ENCODE results near the gene AZIN2.

The AZIN2 gene

DNA sequence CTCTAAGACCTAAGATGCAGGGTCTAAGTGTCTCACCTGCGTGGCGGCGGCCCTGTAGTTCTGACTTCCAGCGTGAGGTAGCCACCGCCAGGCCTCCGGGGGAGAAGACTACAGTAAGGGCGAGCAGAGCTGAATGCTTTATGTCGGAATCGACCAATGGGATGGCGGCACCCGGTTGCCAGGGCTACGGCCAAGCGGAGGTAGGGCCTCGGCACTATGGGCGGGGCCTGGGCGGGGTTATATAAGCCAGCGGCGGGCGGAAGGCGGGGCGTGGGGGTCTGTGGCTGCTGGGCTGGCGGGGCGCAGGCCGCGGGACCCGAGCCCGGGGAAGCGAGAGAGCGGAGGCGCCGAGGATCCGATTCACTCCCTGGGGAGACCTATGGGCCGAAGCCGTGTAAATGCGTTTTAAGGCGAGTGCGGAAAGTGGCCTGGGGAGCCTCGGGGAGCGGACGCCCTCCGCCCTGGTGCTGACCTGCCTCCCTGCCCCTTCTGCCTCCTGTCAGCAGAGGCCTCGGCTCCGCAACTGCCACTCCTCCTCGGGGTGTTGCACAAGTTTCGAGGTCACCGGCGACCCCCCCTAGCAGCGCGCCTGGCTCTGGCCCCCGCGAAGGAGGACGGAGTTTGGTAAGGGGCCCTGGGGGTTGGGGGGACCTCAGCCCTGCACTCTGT is at the start of gene AZIN2:
TSS of gene AZIN2 (plus strand) at position 269 of the 669 bp plus-strand sequence. CDS start 1,097 bp downstream, outside the sequence.
- Histone ChIP-seq H3K36me3 (ENCODE audit: control insufficient read depth in 2 of 2, insufficient read depth in 2 of 2, low read length in 2 of 2) (no peaks in the 10 kb centered on the region), H3K9ac (ENCODE audit: low read depth in 1 of 2, low read length in 2 of 2) (peak within 1 kb of the TSS; percentile 70 to 78), H3K4me1 (ENCODE audit: control insufficient read depth in 2 of 2, insufficient read depth in 2 of 2, low read length in 2 of 2) (peaks cover 2 to 17% of the 10 kb centered on the region in 2 donors), H3K9me3 (ENCODE audit: control insufficient read depth in 2 of 2, low read length in 2 of 2) (no peaks in the 10 kb centered on the region), H3K27me3 (ENCODE audit: control insufficient read depth in 2 of 2, insufficient read depth in 2 of 2, low read length in 2 of 2) (peaks cover 0 to 2% of the 10 kb centered on the region in 2 donors), H3K4me3 (ENCODE audit: low read length in 2 of 2) (peak within 1 kb of the TSS; percentile 92 to 93), H3K27ac (ENCODE audit: low read depth in 2 of 2, low read length in 2 of 2) (peak within 1 kb of the TSS in 1 of 2 donors; percentile 35)

GRCh38 chr1:33031506-33031905 is 49.4 kb upstream of the AZIN2 start:
- Histone ChIP-seq H3K27ac (ENCODE audit: low read depth in 2 of 2, low read length in 2 of 2) (no peak overlapping the region), H3K4me3 (ENCODE audit: low read length in 2 of 2) (no peak overlapping the region), H3K9ac (ENCODE audit: low read depth in 1 of 2, low read length in 2 of 2) (no peak overlapping the region), H3K36me3 (ENCODE audit: control insufficient read depth in 2 of 2, insufficient read depth in 2 of 2, low read length in 2 of 2) (peaks cover 7 to 23% of the 10 kb centered on the region in 2 donors), H3K27me3 (ENCODE audit: control insufficient read depth in 2 of 2, insufficient read depth in 2 of 2, low read length in 2 of 2) (no peaks in the 10 kb centered on the region), H3K4me1 (ENCODE audit: control insufficient read depth in 2 of 2, insufficient read depth in 2 of 2, low read length in 2 of 2) (peaks cover 8 to 11% of the 10 kb centered on the region in 2 donors), H3K9me3 (ENCODE audit: control insufficient read depth in 2 of 2, low read length in 2 of 2) (no peaks in the 10 kb centered on the region)

GRCh38 chr1:33032126-33032869 is 48.7 kb upstream of the AZIN2 start:
- H3K9ac ChIP-seq (ENCODE audit: low read depth in 1 of 2, low read length in 2 of 2) = no peak overlapping the region
- H3K4me3 ChIP-seq (ENCODE audit: low read length in 2 of 2) = no peak overlapping the region
- H3K9me3 ChIP-seq (ENCODE audit: control insufficient read depth in 2 of 2, low read length in 2 of 2) = no peaks in the 10 kb centered on the region
- H3K27ac ChIP-seq (ENCODE audit: low read depth in 2 of 2, low read length in 2 of 2) = no peak overlapping the region
- H3K36me3 ChIP-seq (ENCODE audit: control insufficient read depth in 2 of 2, insufficient read depth in 2 of 2, low read length in 2 of 2) = peaks cover 7 to 23% of the 10 kb centered on the region in 2 donors
- H3K27me3 ChIP-seq (ENCODE audit: control insufficient read depth in 2 of 2, insufficient read depth in 2 of 2, low read length in 2 of 2) = no peaks in the 10 kb centered on the region
- H3K4me1 ChIP-seq (ENCODE audit: control insufficient read depth in 2 of 2, insufficient read depth in 2 of 2, low read length in 2 of 2) = peaks cover 11 to 12% of the 10 kb centered on the region in 2 donors

DNA sequence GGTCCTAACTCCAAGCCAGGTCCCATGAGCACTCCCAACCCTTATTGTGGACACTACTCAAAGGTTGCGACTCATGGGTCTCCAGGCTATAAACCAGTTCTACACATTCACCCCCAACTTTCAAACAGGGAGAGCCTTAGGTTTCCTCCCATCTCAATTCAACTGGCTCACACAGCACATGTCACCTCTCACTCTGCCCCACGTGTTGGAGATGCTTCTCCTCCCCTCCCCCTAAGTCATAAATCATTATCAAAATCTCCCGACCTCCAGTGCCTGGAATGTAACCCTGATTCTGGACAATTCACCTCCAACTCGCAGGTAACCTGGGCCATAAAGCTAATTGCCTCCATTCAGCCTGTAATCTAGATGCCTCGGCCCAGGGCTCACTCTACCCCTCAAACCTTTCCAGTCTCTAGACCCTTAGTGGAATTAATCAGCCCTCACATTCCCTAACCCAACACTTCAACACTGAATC is 44.9 kb upstream of the AZIN2 start:
- Histone ChIP-seq H3K4me1 (ENCODE audit: control insufficient read depth in 2 of 2, insufficient read depth in 2 of 2, low read length in 2 of 2) (peaks cover 11 to 12% of the 10 kb centered on the region in 2 donors), H3K36me3 (ENCODE audit: control insufficient read depth in 2 of 2, insufficient read depth in 2 of 2, low read length in 2 of 2) (peaks cover 4 to 11% of the 10 kb centered on the region in 2 donors), H3K27ac (ENCODE audit: low read depth in 2 of 2, low read length in 2 of 2) (peak overlapping the region; percentile 76 to 82)

GRCh38 chr1:33036526-33037503 is 44.1 kb upstream of the AZIN2 start, which contains the start of gene AK2:
Gene AK2 (minus strand): TSS chr1:33036883. CDS start chr1:33036828, 55 bp downstream.
- Histone ChIP-seq H3K4me1 (ENCODE audit: control insufficient read depth in 2 of 2, insufficient read depth in 2 of 2, low read length in 2 of 2) (peaks cover 11 to 12% of the 10 kb centered on the region in 2 donors), H3K9me3 (ENCODE audit: control insufficient read depth in 2 of 2, low read length in 2 of 2) (no peaks in the 10 kb centered on the region), H3K36me3 (ENCODE audit: control insufficient read depth in 2 of 2, insufficient read depth in 2 of 2, low read length in 2 of 2) (peaks cover 4 to 7% of the 10 kb centered on the region in 2 donors), H3K4me3 (ENCODE audit: low read length in 2 of 2) (peak within 1 kb of the TSS; percentile 82 to 86), H3K27me3 (ENCODE audit: control insufficient read depth in 2 of 2, insufficient read depth in 2 of 2, low read length in 2 of 2) (no peaks in the 10 kb centered on the region), H3K9ac (ENCODE audit: low read depth in 1 of 2, low read length in 2 of 2) (peak within 1 kb of the TSS; percentile 84 to 86), H3K27ac (ENCODE audit: low read depth in 2 of 2, low read length in 2 of 2) (peak within 1 kb of the TSS; percentile 76 to 82)

More for the DNA sequence above, 44.9 kb upstream of the AZIN2 start:
- H3K9ac ChIP-seq (ENCODE audit: low read depth in 1 of 2, low read length in 2 of 2) = peak overlapping the region; percentile 84 to 86
- no peaks in the 10 kb centered on the region for H3K9me3 ChIP-seq (ENCODE audit: control insufficient read depth in 2 of 2, low read length in 2 of 2)
- H3K4me3 ChIP-seq (ENCODE audit: low read length in 2 of 2) = peak overlapping the region; percentile 82 to 86
- H3K27me3 ChIP-seq (ENCODE audit: control insufficient read depth in 2 of 2, insufficient read depth in 2 of 2, low read length in 2 of 2) = no peaks in the 10 kb centered on the region

DNA sequence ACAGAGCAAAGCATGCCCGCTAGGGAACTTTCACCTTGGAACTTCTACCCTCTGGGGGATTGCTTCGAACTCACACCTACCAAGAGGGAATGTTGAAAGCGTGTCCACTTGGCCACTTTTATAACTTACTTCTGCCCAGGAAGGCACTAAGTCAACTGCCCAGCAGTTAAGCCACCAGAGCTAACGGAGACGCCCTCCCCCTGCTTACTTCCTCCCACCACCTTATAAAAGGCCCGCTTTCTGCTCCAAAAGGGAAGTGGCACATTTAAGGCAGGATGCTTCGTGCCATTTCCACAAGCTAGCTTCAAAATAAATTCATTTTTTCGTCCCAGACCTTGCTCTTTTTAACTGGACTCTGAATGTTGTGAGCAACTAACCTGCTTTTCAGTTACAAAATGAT is 41.1 kb upstream of the AZIN2 start:
- H3K36me3 ChIP-seq (ENCODE audit: control insufficient read depth in 2 of 2, insufficient read depth in 2 of 2, low read length in 2 of 2) = no peaks in the 10 kb centered on the region
- H3K27ac ChIP-seq (ENCODE audit: low read depth in 2 of 2, low read length in 2 of 2) = no peak overlapping the region
- H3K27me3 ChIP-seq (ENCODE audit: control insufficient read depth in 2 of 2, insufficient read depth in 2 of 2, low read length in 2 of 2) = no peaks in the 10 kb centered on the region
- H3K9ac ChIP-seq (ENCODE audit: low read depth in 1 of 2, low read length in 2 of 2) = no peak overlapping the region
- peaks cover 7 to 12% of the 10 kb centered on the region in 2 donors for H3K4me1 ChIP-seq (ENCODE audit: control insufficient read depth in 2 of 2, insufficient read depth in 2 of 2, low read length in 2 of 2)
- no peaks in the 10 kb centered on the region for H3K9me3 ChIP-seq (ENCODE audit: control insufficient read depth in 2 of 2, low read length in 2 of 2)
- no peak overlapping the region for H3K4me3 ChIP-seq (ENCODE audit: low read length in 2 of 2)

GRCh38 chr1:33041026-33041425 is 39.9 kb upstream of the AZIN2 start:
- no peak overlapping the region for H3K4me3 ChIP-seq (ENCODE audit: low read length in 2 of 2)
- H3K27ac ChIP-seq (ENCODE audit: low read depth in 2 of 2, low read length in 2 of 2) = no peak overlapping the region
- no peaks in the 10 kb centered on the region for H3K27me3 ChIP-seq (ENCODE audit: control insufficient read depth in 2 of 2, insufficient read depth in 2 of 2, low read length in 2 of 2)
- no peaks in the 10 kb centered on the region for H3K9me3 ChIP-seq (ENCODE audit: control insufficient read depth in 2 of 2, low read length in 2 of 2)
- no peak overlapping the region for H3K9ac ChIP-seq (ENCODE audit: low read depth in 1 of 2, low read length in 2 of 2)
- H3K4me1 ChIP-seq (ENCODE audit: control insufficient read depth in 2 of 2, insufficient read depth in 2 of 2, low read length in 2 of 2) = peaks cover 6 to 9% of the 10 kb centered on the region in 2 donors
- H3K36me3 ChIP-seq (ENCODE audit: control insufficient read depth in 2 of 2, insufficient read depth in 2 of 2, low read length in 2 of 2) = no peaks in the 10 kb centered on the region

- no peak overlapping the region for H3K27ac ChIP-seq (ENCODE audit: low read depth in 2 of 2, low read length in 2 of 2)
- H3K36me3 ChIP-seq (ENCODE audit: control insufficient read depth in 2 of 2, insufficient read depth in 2 of 2, low read length in 2 of 2) = no peaks in the 10 kb centered on the region
- peaks cover 0 to 9% of the 10 kb centered on the region in 2 donors for H3K4me1 ChIP-seq (ENCODE audit: control insufficient read depth in 2 of 2, insufficient read depth in 2 of 2, low read length in 2 of 2)
- H3K9ac ChIP-seq (ENCODE audit: low read depth in 1 of 2, low read length in 2 of 2) = no peak overlapping the region
- no peaks in the 10 kb centered on the region for H3K9me3 ChIP-seq (ENCODE audit: control insufficient read depth in 2 of 2, low read length in 2 of 2)
- no peaks in the 10 kb centered on the region for H3K27me3 ChIP-seq (ENCODE audit: control insufficient read depth in 2 of 2, insufficient read depth in 2 of 2, low read length in 2 of 2)
- H3K4me3 ChIP-seq (ENCODE audit: low read length in 2 of 2) = no peak overlapping the region
Observed at GRCh38 chr1:33042831-33043230, 38.1 kb upstream of the AZIN2 start.

- Histone ChIP-seq H3K4me3 (ENCODE audit: low read length in 2 of 2) (no peak overlapping the region), H3K4me1 (ENCODE audit: control insufficient read depth in 2 of 2, insufficient read depth in 2 of 2, low read length in 2 of 2) (peaks cover 0 to 9% of the 10 kb centered on the region in 2 donors), H3K27me3 (ENCODE audit: control insufficient read depth in 2 of 2, insufficient read depth in 2 of 2, low read length in 2 of 2) (no peaks in the 10 kb centered on the region), H3K9ac (ENCODE audit: low read depth in 1 of 2, low read length in 2 of 2) (no peak overlapping the region), H3K9me3 (ENCODE audit: control insufficient read depth in 2 of 2, low read length in 2 of 2) (no peaks in the 10 kb centered on the region), H3K27ac (ENCODE audit: low read depth in 2 of 2, low read length in 2 of 2) (no peak overlapping the region), H3K36me3 (ENCODE audit: control insufficient read depth in 2 of 2, insufficient read depth in 2 of 2, low read length in 2 of 2) (no peaks in the 10 kb centered on the region)
Observed at GRCh38 chr1:33043267-33044092, 37.5 kb upstream of the AZIN2 start.
